H9 (cell line): ENCODE measurements around the gene ACP6. TPM values are rescaled to one million over a fixed set of nuclear protein-coding genes. Genes with fewer than 3 reads are reported as not detected.

ENCODE experiments used
- DNase-seq: peaks from one replicate; pipeline ENCODE4 v3.0.0-alpha.2; 2017
- H2AFZ ChIP-seq: one replicate; pipeline ENCODE4 v1.6.1; 2013; ENCODE audit warnings: mild to moderate bottlenecking, low read length, control low read depth, moderate library complexity
- H2AK5ac ChIP-seq: 2 replicates; pipeline ENCODE4 v1.6.1; 2013; ENCODE audit warnings: low read length, control low read depth, mixed read lengths; ENCODE audit not compliant: insufficient read length
- H2BK120ac ChIP-seq: one replicate; pipeline ENCODE4 v1.6.1; 2013; ENCODE audit warnings: low read depth, mild to moderate bottlenecking, low read length, control low read depth, inconsistent platforms; ENCODE audit not compliant: poor library complexity, severe bottlenecking
- H2BK12ac ChIP-seq: 2 replicates; pipeline ENCODE4 v1.6.1; 2013; ENCODE audit warnings: low read length, control low read depth, mixed read lengths, low read depth; ENCODE audit not compliant: insufficient read length
- H2BK15ac ChIP-seq: 2 replicates; pipeline ENCODE4 v1.6.1; 2013; ENCODE audit warnings: low read depth, low read length, control low read depth
- H2BK20ac ChIP-seq: one replicate; pipeline ENCODE4 v1.6.1; 2013; ENCODE audit warnings: low read depth, mild to moderate bottlenecking, low read length, control low read depth, inconsistent platforms; ENCODE audit not compliant: poor library complexity, severe bottlenecking
- H2BK5ac ChIP-seq: 2 replicates; pipeline ENCODE4 v1.6.1; 2013; ENCODE audit warnings: low read length, control low read depth, mixed read lengths; ENCODE audit not compliant: insufficient read length
- H3K14ac ChIP-seq: 2 replicates; pipeline ENCODE4 v1.6.1; 2013; ENCODE audit warnings: low read length, control low read depth; ENCODE audit not compliant: insufficient read depth
- H3K18ac ChIP-seq: 2 replicates; pipeline ENCODE4 v1.6.1; 2013; ENCODE audit warnings: low read depth, mild to moderate bottlenecking, mixed read lengths, low read length, control low read depth; ENCODE audit not compliant: insufficient read length
- H3K23ac ChIP-seq: 2 replicates; pipeline ENCODE4 v1.6.1; 2013; ENCODE audit warnings: low read length, control low read depth, mixed read lengths, low read depth; ENCODE audit not compliant: insufficient read length
- H3K23me2 ChIP-seq: 2 replicates; pipeline ENCODE4 v1.6.1; 2013; ENCODE audit warnings: low read depth, mild to moderate bottlenecking, mixed read lengths, low read length, control low read depth; ENCODE audit not compliant: insufficient read length, poor library complexity, severe bottlenecking
- H3K27ac ChIP-seq: 2 replicates; pipeline ENCODE4 v1.5.1; 2013; ENCODE audit warnings: low read length, control low read depth, mixed read lengths, low read depth; ENCODE audit not compliant: insufficient read length
- H3K27me3 ChIP-seq: 2 replicates; pipeline ENCODE4 v1.6.1; 2013; ENCODE audit warnings: low read length, control low read depth, inconsistent platforms; ENCODE audit not compliant: insufficient read depth
- H3K4ac ChIP-seq: 2 replicates; pipeline ENCODE4 v1.6.1; 2013; ENCODE audit warnings: low read depth, mild to moderate bottlenecking, control low read depth, inconsistent platforms, low read length, moderate library complexity
- H3K4me1 ChIP-seq: 2 replicates; pipeline ENCODE4 v1.6.1; 2013; ENCODE audit warnings: low read length, control low read depth, inconsistent platforms; ENCODE audit not compliant: insufficient read depth
- H3K4me2 ChIP-seq: 2 replicates; pipeline ENCODE4 v1.6.1; 2013; ENCODE audit warnings: low read length, control low read depth, mixed read lengths; ENCODE audit not compliant: insufficient read length, insufficient read depth
- H3K56ac ChIP-seq: 2 replicates; pipeline ENCODE4 v1.6.1; 2013; ENCODE audit warnings: low read depth, mild to moderate bottlenecking, mixed read lengths, low read length, control low read depth; ENCODE audit not compliant: insufficient read length
- H3K79me1 ChIP-seq: 2 replicates; pipeline ENCODE4 v1.6.1; 2013; ENCODE audit warnings: low read depth, mild to moderate bottlenecking, moderate library complexity, low read length, control low read depth, inconsistent platforms; ENCODE audit not compliant: insufficient read depth, poor library complexity, severe bottlenecking
- H3K79me2 ChIP-seq: 2 replicates; pipeline ENCODE4 v1.6.1; 2013; ENCODE audit warnings: low read length, control low read depth, inconsistent platforms; ENCODE audit not compliant: insufficient read depth
- H3K9ac ChIP-seq: 2 replicates; pipeline ENCODE4 v1.6.1; 2013; ENCODE audit warnings: low read length, control low read depth, mixed read lengths; ENCODE audit not compliant: insufficient read length; ENCODE audit errors: extremely low read depth
- H3K9me3 ChIP-seq: one replicate; pipeline ENCODE4 v1.6.1; 2013; ENCODE audit warnings: low read depth, low read length, inconsistent platforms; ENCODE audit not compliant: control insufficient read depth
- H3T11ph ChIP-seq: one replicate; pipeline ENCODE4 v1.6.1; 2013; ENCODE audit warnings: mild to moderate bottlenecking, low read length, control low read depth, inconsistent platforms
- H4K20me1 ChIP-seq: one replicate; pipeline ENCODE4 v1.6.1; 2013; ENCODE audit not compliant: control insufficient read depth, insufficient read length, insufficient read depth
- H4K5ac ChIP-seq: 2 replicates; pipeline ENCODE4 v1.6.1; 2013; ENCODE audit warnings: low read depth, mild to moderate bottlenecking, mixed read lengths, low read length, control low read depth; ENCODE audit not compliant: insufficient read length
- H4K8ac ChIP-seq: replicated peaks from 2 replicates; pipeline ENCODE4 v1.6.1; 2013; ENCODE audit warnings: low read length, control low read depth, mixed read lengths, low read depth; ENCODE audit not compliant: insufficient read length
- H4K91ac ChIP-seq: 2 replicates; pipeline ENCODE4 v1.6.1; 2013; ENCODE audit warnings: low read depth, mild to moderate bottlenecking, moderate library complexity, mixed read lengths, low read length, control low read depth; ENCODE audit not compliant: insufficient read length
- H3K27ac Mint-ChIP-seq, 3 experiments: 2 replicates in 2 of 3; 3 replicates in 1 of 3; pipeline ENCODE4 v1.8.0; 2020 to 2021; ENCODE audit warnings: mixed read lengths in 3 of 3, mild to moderate bottlenecking in 1 of 3, moderate library complexity in 1 of 3
- H3K27me3 Mint-ChIP-seq: 2 replicates; pipeline ENCODE4 v1.8.0; 2021; ENCODE audit warnings: low read depth, mild to moderate bottlenecking, moderate library complexity, mixed read lengths
- H3K36me3 Mint-ChIP-seq, 3 experiments: 2 replicates in 2 of 3; 3 replicates in 1 of 3; pipeline ENCODE4 v1.8.0; 2020 to 2021; ENCODE audit warnings: low read depth in 3 of 3, mixed read lengths in 3 of 3; ENCODE audit not compliant: insufficient read depth in 1 of 3
- H3K4me1 Mint-ChIP-seq, 2 experiments: 2 replicates each; pipeline ENCODE4 v1.8.0; 2020; ENCODE audit warnings: mixed read lengths in 2 of 2
- H3K4me3 Mint-ChIP-seq, 2 experiments: 2 replicates in 1 of 2; 3 replicates in 1 of 2; pipeline ENCODE4 v1.8.0; 2020 to 2021; ENCODE audit warnings: mild to moderate bottlenecking in 2 of 2, mixed read lengths in 2 of 2, moderate library complexity in 1 of 2
- H3K9me3 Mint-ChIP-seq, 2 experiments: 2 replicates in 1 of 2; 3 replicates in 1 of 2; pipeline ENCODE4 v1.8.0; 2020; ENCODE audit warnings: mild to moderate bottlenecking in 2 of 2, mixed read lengths in 2 of 2, moderate library complexity in 1 of 2
- WGBS: extraction: QIAGEN DNeasy Blood & Tissue Kit; methylation state at CpG from one replicate; pipeline ENCODE4 v1.1.7; 2013; ENCODE audit warnings: missing lambda C conversion rate, low lambda C conversion rate, mixed read lengths; ENCODE audit not compliant: insufficient read length; ENCODE audit errors: extremely low coverage; 5-methylcytosine and 5-hydroxymethylcytosine counted together
- total RNA-seq: library from RNA; stranded (reverse); gene quantifications from 2 replicates; pipeline ENCODE4 v1.2.1, GENCODE V29; 2021
- TF ChIP-seq, protein P1 (sequence below): fragments of 200-600 bp; sonication (generic); conservative IDR thresholded peaks from 3 replicates; pipeline ENCODE4 v1.8.0; 2021; ENCODE audit warnings: antibody characterized with exemption, mild to moderate bottlenecking

The ACP6 gene
- total RNA-seq, 1 experiment from 2014 or later: 17.1 TPM

DNA sequence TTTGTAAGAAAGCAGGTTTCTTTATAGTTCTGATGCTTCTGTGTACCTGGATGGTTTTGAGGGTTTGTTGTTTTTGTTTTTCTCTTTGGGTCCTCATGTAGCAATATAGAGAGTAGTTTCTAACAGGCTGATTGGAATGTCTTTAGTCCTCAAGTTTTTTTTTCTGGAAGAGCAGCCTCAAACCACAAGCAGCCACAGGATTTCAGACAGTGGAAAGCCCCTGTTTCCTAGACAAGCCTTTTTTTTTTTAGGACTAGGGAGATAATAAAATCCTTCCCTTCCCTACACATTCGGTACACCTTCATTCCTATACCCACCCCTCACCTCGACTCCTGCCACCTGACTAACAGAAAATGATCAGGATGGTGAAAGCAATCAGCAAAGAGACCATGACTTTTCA lies 47.6 kb downstream of the ACP6 start:
- Histone ChIP-seq H3K27ac (no peak overlapping the region), H2AK5ac (no peak overlapping the region)
- no peak overlapping the region for H3K4me3 Mint-ChIP-seq

More for the DNA sequence above, 47.6 kb downstream of the ACP6 start:
- H2AFZ ChIP-seq: no peak overlapping the region
- no peaks in the 10 kb centered on the region for H3K9me3 ChIP-seq
- H3K79me2 ChIP-seq: no peaks in the 10 kb centered on the region
- H2BK120ac ChIP-seq: no peak overlapping the region
- no peaks in the 10 kb centered on the region for H3K27me3 ChIP-seq
- no peaks in the 10 kb centered on the region for H4K20me1 ChIP-seq
- no peak overlapping the region for H2BK15ac ChIP-seq
- no peak overlapping the region for H3K4me2 ChIP-seq
- no peaks in the 10 kb centered on the region for H3K9me3 Mint-ChIP-seq
- H2BK20ac ChIP-seq: no peak overlapping the region
- no peak overlapping the region for H3K9ac ChIP-seq
- H3K79me1 ChIP-seq: no peaks in the 10 kb centered on the region
- peaks cover 50 to 76% (median 67%) of the 10 kb centered on the region in 3 experiments for H3K36me3 Mint-ChIP-seq
- H3K23me2 ChIP-seq: no peaks in the 10 kb centered on the region
- no peaks in the 10 kb centered on the region for H3K27me3 Mint-ChIP-seq
- H3K14ac ChIP-seq: no peak overlapping the region
- H3K4ac ChIP-seq: no peak overlapping the region
- no peak overlapping the region for H3T11ph ChIP-seq
- H3K56ac ChIP-seq: no peak overlapping the region
- no peak overlapping the region for H2BK5ac ChIP-seq
- 0 out of 7 replicates have a peak overlapping the region, but pooled peaks of 1 of the 3 experiments have one; percentile 9 for H3K27ac Mint-ChIP-seq
- no peak overlapping the region for H4K91ac ChIP-seq
- TF ChIP-seq, protein P1, sequence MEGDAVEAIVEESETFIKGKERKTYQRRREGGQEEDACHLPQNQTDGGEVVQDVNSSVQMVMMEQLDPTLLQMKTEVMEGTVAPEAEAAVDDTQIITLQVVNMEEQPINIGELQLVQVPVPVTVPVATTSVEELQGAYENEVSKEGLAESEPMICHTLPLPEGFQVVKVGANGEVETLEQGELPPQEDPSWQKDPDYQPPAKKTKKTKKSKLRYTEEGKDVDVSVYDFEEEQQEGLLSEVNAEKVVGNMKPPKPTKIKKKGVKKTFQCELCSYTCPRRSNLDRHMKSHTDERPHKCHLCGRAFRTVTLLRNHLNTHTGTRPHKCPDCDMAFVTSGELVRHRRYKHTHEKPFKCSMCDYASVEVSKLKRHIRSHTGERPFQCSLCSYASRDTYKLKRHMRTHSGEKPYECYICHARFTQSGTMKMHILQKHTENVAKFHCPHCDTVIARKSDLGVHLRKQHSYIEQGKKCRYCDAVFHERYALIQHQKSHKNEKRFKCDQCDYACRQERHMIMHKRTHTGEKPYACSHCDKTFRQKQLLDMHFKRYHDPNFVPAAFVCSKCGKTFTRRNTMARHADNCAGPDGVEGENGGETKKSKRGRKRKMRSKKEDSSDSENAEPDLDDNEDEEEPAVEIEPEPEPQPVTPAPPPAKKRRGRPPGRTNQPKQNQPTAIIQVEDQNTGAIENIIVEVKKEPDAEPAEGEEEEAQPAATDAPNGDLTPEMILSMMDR: no peak
- H3K23ac ChIP-seq: no peak overlapping the region
- no peak for DNase-seq
- no peak overlapping the region for H4K5ac ChIP-seq
- H4K8ac ChIP-seq: no peak overlapping the region
- peaks cover 10 to 14% of the 10 kb centered on the region in 2 experiments for H3K4me1 Mint-ChIP-seq
- H3K18ac ChIP-seq: no peak overlapping the region
- H2BK12ac ChIP-seq: no peak overlapping the region
- no peaks in the 10 kb centered on the region for H3K4me1 ChIP-seq
- no CpG with 5 or more reads among the region's 2 CpGs for WGBS
